B cell (primary cell): Measurements from ENCODE around the gene RPL14.

Experiments
- EZH2 ChIP-seq: IDR thresholded peaks from 2 replicates; pipeline ENCODE4 v1.6.1; 2012; ENCODE audit warnings: borderline replicate concordance, low read depth, mild to moderate bottlenecking, moderate library complexity, low read length; ENCODE audit not compliant: insufficient read depth, poor library complexity, severe bottlenecking
- TF ChIP-seq, protein P1 (sequence below): fragments of 200-600 bp; IDR thresholded peaks from one replicate; pipeline ENCODE4 v1.8.0; 2022; ENCODE audit warnings: antibody characterized with exemption, mild to moderate bottlenecking

DNA sequence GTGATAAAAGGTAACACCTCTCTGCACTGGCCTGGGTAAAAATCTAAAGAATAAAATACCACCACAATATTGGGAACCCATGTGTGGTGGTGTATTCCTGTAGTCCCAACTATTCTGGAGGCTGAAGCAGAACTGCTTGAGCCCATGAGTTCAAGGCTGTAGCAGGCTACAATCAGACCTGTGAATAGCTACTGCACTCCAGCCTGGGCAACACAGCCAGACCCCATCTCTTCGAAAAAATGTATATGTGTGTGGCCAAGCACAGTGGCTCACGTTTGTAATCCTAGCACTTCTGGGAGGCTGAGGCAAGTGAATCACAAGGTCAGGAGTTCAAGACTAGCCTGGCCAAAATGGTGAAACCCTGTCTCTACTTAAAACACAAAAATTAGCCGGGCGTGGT lies 1.8 kb upstream of the RPL14 start:
- TF ChIP-seq, protein P1, sequence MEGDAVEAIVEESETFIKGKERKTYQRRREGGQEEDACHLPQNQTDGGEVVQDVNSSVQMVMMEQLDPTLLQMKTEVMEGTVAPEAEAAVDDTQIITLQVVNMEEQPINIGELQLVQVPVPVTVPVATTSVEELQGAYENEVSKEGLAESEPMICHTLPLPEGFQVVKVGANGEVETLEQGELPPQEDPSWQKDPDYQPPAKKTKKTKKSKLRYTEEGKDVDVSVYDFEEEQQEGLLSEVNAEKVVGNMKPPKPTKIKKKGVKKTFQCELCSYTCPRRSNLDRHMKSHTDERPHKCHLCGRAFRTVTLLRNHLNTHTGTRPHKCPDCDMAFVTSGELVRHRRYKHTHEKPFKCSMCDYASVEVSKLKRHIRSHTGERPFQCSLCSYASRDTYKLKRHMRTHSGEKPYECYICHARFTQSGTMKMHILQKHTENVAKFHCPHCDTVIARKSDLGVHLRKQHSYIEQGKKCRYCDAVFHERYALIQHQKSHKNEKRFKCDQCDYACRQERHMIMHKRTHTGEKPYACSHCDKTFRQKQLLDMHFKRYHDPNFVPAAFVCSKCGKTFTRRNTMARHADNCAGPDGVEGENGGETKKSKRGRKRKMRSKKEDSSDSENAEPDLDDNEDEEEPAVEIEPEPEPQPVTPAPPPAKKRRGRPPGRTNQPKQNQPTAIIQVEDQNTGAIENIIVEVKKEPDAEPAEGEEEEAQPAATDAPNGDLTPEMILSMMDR, result no peak
- no peak for TF ChIP-seq EZH2
